SK-N-SH treated with all-trans-retinoic acid at 6 μM for 48 hours (cell line): ENCODE measurements around the gene FASLG.

Experiments used
- ATAC-seq: fragments of 200-7000 bp; cut with Tn5 transposase; 3 replicates; pipeline ENCODE4 v1.9.1; 2020; ENCODE audit warnings: mild to moderate bottlenecking, moderate library complexity
- ARNTL ChIP-seq: fragments of 450-650 bp; formaldehyde crosslinking; IDR thresholded peaks from 2 replicates; pipeline ENCODE4 v1.5.0; 2020; ENCODE audit warnings: low read depth, mild to moderate bottlenecking, moderate library complexity, borderline replicate concordance
- BACH2 ChIP-seq: fragments of 250-450 bp; sonication (Bioruptor Pico); IDR thresholded peaks from 2 replicates; pipeline ENCODE4 v1.9.0; 2021; ENCODE audit warnings: mild to moderate bottlenecking, borderline replicate concordance
- CREB5 ChIP-seq: fragments of 250-450 bp; sonication (Bioruptor Pico); IDR thresholded peaks from 2 replicates; pipeline ENCODE4 v1.5.1; 2020; ENCODE audit warnings: low read depth, mild to moderate bottlenecking, moderate library complexity
- CSRNP3 ChIP-seq: fragments of 250-450 bp; sonication (Bioruptor Pico); IDR thresholded peaks from 2 replicates; pipeline ENCODE4 v1.5.1; 2021; ENCODE audit warnings: mild to moderate bottlenecking, moderate library complexity
- ESRRG ChIP-seq: fragments of 250-450 bp; sonication (Bioruptor Pico); IDR thresholded peaks from 2 replicates; pipeline ENCODE4 v1.6.1; 2021; ENCODE audit warnings: mild to moderate bottlenecking
- GLIS3 ChIP-seq: fragments of 250-450 bp; sonication (Bioruptor Pico); IDR thresholded peaks from 2 replicates; pipeline ENCODE4 v1.5.0; 2020; ENCODE audit warnings: mild to moderate bottlenecking, moderate library complexity
- ISL1 ChIP-seq: fragments of 250-450 bp; sonication (Bioruptor Pico); IDR thresholded peaks from 2 replicates; pipeline ENCODE4 v2.1.2; 2022; ENCODE audit warnings: mild to moderate bottlenecking, moderate library complexity
- OSR1 ChIP-seq: fragments of 250-450 bp; sonication (Bioruptor Pico); IDR thresholded peaks from 2 replicates; pipeline ENCODE4 v1.8.0; 2022; ENCODE audit warnings: moderate library complexity, mild to moderate bottlenecking, inconsistent platforms
- PPARA ChIP-seq: fragments of 250-450 bp; sonication (Bioruptor Pico); IDR thresholded peaks from 2 replicates; pipeline ENCODE4 v1.5.0; 2020; ENCODE audit warnings: mild to moderate bottlenecking, borderline replicate concordance
- RARB ChIP-seq: fragments of 250-450 bp; sonication (Bioruptor Pico); IDR thresholded peaks from 2 replicates; pipeline ENCODE4 v1.8.0; 2021; ENCODE audit warnings: mild to moderate bottlenecking, moderate library complexity
- SNAI2 ChIP-seq: fragments of 250-450 bp; sonication (Bioruptor Pico); IDR thresholded peaks from 2 replicates; pipeline ENCODE4 v1.5.0; 2020; ENCODE audit warnings: mild to moderate bottlenecking, moderate library complexity
- TCF4 ChIP-seq: fragments of 250-450 bp; sonication (Bioruptor Pico); IDR thresholded peaks from 2 replicates; pipeline ENCODE4 v1.8.0; 2021; ENCODE audit warnings: mild to moderate bottlenecking, moderate library complexity, borderline replicate concordance
- TOX ChIP-seq: fragments of 250-450 bp; sonication (Bioruptor Pico); IDR thresholded peaks from 2 replicates; pipeline ENCODE4 v1.8.0; 2021; ENCODE audit warnings: mild to moderate bottlenecking, moderate library complexity, borderline replicate concordance
- ZC3H10 ChIP-seq: fragments of 250-450 bp; sonication (Bioruptor Pico); IDR thresholded peaks from 2 replicates; pipeline ENCODE4 v1.5.1; 2021; ENCODE audit warnings: mild to moderate bottlenecking, moderate library complexity
- ZFP3 ChIP-seq: fragments of 250-450 bp; sonication (Bioruptor Pico); IDR thresholded peaks from 2 replicates; pipeline ENCODE4 v1.5.0; 2020; ENCODE audit warnings: mild to moderate bottlenecking, moderate library complexity
- ZFP30 ChIP-seq: fragments of 450-650 bp; formaldehyde crosslinking; IDR thresholded peaks from 2 replicates; pipeline ENCODE4 v1.5.0; 2022; ENCODE audit warnings: mild to moderate bottlenecking, moderate library complexity
- ZNF565 ChIP-seq: fragments of 450-650 bp; formaldehyde crosslinking; conservative IDR thresholded peaks from 2 replicates; pipeline ENCODE4 v1.5.0; 2020; ENCODE audit warnings: low read depth, mild to moderate bottlenecking, moderate library complexity
- ZNF70 ChIP-seq: fragments of 450-650 bp; formaldehyde crosslinking; IDR thresholded peaks from 2 replicates; pipeline ENCODE4 v1.5.0; 2020; ENCODE audit warnings: mild to moderate bottlenecking, moderate library complexity
- ZNF8 ChIP-seq: fragments of 450-650 bp; formaldehyde crosslinking; IDR thresholded peaks from 2 replicates; pipeline ENCODE4 v1.5.0; 2020; ENCODE audit warnings: mild to moderate bottlenecking, moderate library complexity
- TF ChIP-seq, protein P1 (sequence below): fragments of 250-450 bp; sonication (Bioruptor Pico); IDR thresholded peaks from 2 replicates; pipeline ENCODE4 v1.8.0; 2020; ENCODE audit warnings: mild to moderate bottlenecking, moderate library complexity, borderline replicate concordance
- TF ChIP-seq, protein P2 (sequence below): fragments of 250-450 bp; sonication (Bioruptor Pico); IDR thresholded peaks from 2 replicates; pipeline ENCODE4 v1.8.0; 2021; ENCODE audit warnings: low read depth, mild to moderate bottlenecking, moderate library complexity, borderline replicate concordance

FASLG gene

GRCh38 chr1:172661107-172661506 is 2.2 kb downstream of the FASLG start:
- ATAC-seq: no peak
- TF ChIP-seq OSR1 (CRISPR knock-in tag): no peak
- TF ChIP-seq TCF4: no peak
- no peak for TF ChIP-seq ESRRG (CRISPR knock-in tag)
- no peak for TF ChIP-seq ISL1 (CRISPR knock-in tag)
- no peak for TF ChIP-seq RARB (CRISPR knock-in tag)
- TF ChIP-seq, protein P1, sequence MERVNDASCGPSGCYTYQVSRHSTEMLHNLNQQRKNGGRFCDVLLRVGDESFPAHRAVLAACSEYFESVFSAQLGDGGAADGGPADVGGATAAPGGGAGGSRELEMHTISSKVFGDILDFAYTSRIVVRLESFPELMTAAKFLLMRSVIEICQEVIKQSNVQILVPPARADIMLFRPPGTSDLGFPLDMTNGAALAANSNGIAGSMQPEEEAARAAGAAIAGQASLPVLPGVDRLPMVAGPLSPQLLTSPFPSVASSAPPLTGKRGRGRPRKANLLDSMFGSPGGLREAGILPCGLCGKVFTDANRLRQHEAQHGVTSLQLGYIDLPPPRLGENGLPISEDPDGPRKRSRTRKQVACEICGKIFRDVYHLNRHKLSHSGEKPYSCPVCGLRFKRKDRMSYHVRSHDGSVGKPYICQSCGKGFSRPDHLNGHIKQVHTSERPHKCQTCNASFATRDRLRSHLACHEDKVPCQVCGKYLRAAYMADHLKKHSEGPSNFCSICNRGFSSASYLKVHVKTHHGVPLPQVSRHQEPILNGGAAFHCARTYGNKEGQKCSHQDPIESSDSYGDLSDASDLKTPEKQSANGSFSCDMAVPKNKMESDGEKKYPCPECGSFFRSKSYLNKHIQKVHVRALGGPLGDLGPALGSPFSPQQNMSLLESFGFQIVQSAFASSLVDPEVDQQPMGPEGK (CRISPR knock-in tag): no peak
- TF ChIP-seq GLIS3 (CRISPR knock-in tag): no peak
- no peak for TF ChIP-seq PPARA (CRISPR knock-in tag)
- TF ChIP-seq SNAI2 (CRISPR knock-in tag): no peak
- no peak for TF ChIP-seq ZNF70 (CRISPR knock-in tag)
- TF ChIP-seq CSRNP3 (CRISPR knock-in tag): no peak

DNA sequence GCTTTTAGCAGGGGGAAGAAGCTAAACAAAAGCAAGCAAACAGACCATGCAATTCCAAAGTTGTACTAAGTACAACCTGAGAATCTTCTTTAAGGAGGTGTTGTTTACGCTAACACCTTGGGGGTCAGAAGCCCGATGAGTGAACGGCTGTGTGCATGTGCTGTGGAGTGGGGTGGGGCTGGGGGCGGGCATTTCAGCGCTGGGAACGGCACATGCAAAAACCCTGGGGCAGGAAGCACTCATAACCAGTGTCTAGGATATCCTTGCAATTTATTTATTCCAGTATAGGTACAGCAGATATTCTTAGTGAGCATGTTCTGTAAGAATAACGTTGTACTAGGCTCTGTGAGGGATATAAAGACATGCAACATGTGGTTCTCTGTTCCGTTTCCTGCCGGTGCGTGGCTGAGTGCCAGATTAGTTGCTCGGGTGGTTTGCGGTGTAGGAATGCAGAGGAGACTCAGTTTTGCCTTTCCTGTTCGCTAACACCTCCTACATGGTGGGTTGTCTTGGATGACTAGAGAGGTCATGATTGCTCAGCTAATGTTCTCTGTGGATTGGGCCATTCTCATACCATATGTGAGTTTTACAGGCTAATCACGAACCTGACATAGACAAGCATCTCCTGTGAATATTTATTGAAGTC is 3.7 kb downstream of the FASLG start:
- ATAC-seq: peak; percentile 79
- no peak for TF ChIP-seq BACH2
- TF ChIP-seq ZNF565 (CRISPR knock-in tag): no peak
- no peak for TF ChIP-seq GLIS3 (CRISPR knock-in tag)

DNA sequence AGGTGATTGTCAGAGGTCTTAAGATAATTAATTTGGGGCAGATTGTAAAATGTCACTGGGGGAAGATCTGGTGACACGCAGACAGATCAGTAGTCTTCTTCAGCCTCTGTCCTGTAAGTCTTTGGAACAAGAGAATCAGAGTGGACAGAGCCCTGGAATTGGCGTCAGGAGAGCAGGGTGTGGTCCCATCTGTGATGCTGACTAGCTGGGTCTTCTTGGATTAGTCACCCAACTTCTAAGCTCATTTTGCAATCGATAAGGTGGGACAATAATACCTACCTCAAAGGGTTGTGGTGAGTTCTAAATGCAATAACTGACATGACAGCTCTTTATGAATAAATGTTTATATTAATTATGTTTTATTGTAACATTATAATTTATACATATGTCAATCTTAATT is 4.8 kb downstream of the FASLG start:
- no peak for TF ChIP-seq ARNTL (CRISPR knock-in tag)
- TF ChIP-seq ZNF70 (CRISPR knock-in tag): no peak
- no peak for TF ChIP-seq ISL1 (CRISPR knock-in tag)
- no peak for TF ChIP-seq ESRRG (CRISPR knock-in tag)
- TF ChIP-seq, protein P1 (CRISPR knock-in tag): no peak
- no peak for TF ChIP-seq ZFP30 (CRISPR knock-in tag)
- TF ChIP-seq RARB (CRISPR knock-in tag): no peak
- ATAC-seq: no peak

DNA sequence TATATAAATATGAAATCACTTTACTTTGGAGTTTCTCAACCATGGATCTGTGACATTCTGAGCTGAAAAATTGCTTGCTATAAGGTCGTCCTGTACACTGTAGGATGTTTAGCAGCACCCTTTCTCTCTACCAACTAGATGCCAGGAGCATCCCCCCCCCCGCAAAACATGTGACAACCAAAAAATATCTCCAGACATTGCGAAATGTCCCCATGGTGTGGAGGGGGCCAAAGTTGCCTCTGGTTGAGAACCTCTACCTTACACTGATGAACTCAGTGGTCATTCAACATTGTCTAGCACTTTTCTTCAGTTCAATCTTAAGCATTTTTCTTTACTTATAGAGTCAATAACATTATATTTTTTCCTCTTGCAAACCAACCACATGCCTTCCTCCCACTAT is 9.2 kb downstream of the FASLG start:
- TF ChIP-seq ZNF565 (CRISPR knock-in tag) (no peak), ZNF8 (no peak), SNAI2 (CRISPR knock-in tag) (no peak), BACH2 (no peak), ISL1 (CRISPR knock-in tag) (no peak), ZFP30 (CRISPR knock-in tag) (no peak), ESRRG (CRISPR knock-in tag) (no peak), RARB (CRISPR knock-in tag) (no peak), ZFP3 (CRISPR knock-in tag) (no peak), TOX (no peak), CREB5 (CRISPR knock-in tag) (no peak), TCF4 (no peak), ARNTL (CRISPR knock-in tag) (no peak), PPARA (CRISPR knock-in tag) (no peak), OSR1 (CRISPR knock-in tag) (no peak), ZC3H10 (no peak)
- TF ChIP-seq, protein P2, sequence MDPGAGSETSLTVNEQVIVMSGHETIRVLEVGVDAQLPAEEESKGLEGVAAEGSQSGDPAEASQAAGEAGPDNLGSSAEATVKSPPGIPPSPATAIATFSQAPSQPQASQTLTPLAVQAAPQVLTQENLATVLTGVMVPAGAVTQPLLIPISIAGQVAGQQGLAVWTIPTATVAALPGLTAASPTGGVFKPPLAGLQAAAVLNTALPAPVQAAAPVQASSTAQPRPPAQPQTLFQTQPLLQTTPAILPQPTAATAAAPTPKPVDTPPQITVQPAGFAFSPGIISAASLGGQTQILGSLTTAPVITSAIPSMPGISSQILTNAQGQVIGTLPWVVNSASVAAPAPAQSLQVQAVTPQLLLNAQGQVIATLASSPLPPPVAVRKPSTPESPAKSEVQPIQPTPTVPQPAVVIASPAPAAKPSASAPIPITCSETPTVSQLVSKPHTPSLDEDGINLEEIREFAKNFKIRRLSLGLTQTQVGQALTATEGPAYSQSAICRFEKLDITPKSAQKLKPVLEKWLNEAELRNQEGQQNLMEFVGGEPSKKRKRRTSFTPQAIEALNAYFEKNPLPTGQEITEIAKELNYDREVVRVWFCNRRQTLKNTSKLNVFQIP (CRISPR knock-in tag): no peak
- TF ChIP-seq, protein P1 (CRISPR knock-in tag): no peak
- ATAC-seq: no peak
